ENCODE measurements around the gene ANO1.

Gene ANO1

GRCh38 chr11:70141486-70142220, 63.5 kb downstream of the ANO1 start:
- peak in 1 of 2 experiments; percentile 5 for DNase-seq

GRCh38 chr11:70142221-70142875, 64.2 kb downstream of the ANO1 start:
- no peak for DNase-seq

DNA sequence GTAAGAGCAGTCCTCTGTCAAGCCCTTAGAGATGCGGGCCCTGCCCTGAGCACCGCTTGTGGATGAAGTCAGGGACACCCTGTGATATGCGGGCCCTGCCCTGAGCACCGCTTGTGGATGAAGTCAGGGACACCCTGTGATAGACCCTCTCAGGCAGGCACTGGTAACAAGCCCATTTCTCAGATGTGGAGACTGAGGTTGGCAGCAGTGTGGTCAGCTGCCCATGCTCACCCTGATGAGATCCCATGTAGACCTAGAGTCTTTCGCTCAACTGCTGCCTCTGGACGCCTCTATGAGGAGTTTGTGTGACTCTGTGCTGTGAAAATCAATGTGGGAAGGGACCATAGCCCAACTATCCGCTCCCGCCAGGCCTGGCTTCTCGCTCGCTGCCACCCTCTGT, 66.1 kb downstream of the ANO1 start:
- DNase-seq = no peak

- DNase-seq = no peak
Measured at GRCh38 chr11:70145071-70145470, 67.0 kb downstream of the ANO1 start.

DNA sequence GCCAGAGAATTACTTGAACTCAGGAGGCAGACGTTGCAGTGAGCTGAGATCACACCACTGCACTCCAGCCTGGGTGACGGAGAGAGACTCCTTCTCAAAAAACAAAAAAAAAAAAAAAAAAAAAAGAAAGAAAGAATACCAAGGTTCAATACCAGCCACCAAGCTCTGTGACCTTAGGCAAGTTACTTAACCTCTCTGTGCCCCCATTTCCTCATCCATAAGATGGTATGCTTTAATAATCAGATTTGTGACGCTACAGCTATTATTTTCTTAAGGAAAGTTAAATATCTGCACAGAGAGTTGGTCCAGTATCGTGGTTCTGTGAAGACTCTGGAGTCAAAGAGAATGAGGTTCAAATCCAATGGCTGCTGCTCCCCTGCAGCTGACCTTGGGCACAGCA, 67.7 kb downstream of the ANO1 start:
- no peak for DNase-seq

DNA sequence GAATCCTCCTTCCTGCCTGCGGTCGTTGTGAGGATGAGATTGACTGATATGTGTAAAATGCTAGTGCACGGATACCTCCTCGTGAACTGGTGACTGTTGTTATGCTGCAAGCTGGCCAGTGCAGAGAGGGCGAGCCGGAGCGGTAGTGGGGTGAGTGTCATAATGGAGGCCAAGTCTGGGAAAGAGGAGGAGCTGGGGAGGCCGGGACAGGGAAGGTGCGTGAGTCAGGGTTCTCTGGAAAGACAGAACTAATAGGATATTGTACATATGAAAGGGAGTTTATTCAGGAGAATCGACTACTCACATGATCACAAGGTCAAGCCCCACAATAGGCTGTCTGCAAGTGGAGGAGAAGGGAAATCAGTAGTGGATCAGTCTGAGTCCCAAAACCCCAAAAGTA, 68.2 kb downstream of the ANO1 start:
- DNase-seq = no peak

DNA sequence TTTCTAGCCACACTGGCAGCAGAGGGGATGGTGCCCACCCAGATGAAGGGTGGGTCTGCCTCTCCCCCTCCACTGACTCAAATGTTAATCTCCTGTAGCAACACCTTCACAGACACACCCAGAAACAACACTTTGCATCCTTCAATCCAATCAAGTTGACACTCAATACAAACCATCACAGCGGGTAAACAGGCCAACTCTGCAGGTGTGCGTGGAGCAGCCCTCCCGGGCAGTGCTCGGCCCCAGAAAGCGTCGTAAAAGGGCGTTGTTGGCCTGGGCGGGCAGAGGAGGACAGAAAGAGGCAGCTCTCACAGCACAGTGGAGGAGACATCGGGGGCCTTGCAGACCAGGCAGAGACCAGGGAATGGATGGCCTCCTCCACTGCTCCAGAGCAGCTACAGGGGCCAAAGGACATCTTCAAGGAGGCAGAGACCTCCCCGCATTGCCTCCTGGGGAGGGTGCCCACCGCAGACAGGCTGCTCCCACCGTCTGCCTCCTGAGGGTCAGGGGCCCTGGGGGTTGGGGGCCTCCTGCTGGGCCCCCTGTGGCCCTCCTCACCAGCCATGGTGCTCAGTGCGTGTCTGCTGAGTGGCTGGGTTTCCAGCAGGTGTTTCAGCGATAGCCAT, 68.9 kb downstream of the ANO1 start:
- no peak for DNase-seq

DNA sequence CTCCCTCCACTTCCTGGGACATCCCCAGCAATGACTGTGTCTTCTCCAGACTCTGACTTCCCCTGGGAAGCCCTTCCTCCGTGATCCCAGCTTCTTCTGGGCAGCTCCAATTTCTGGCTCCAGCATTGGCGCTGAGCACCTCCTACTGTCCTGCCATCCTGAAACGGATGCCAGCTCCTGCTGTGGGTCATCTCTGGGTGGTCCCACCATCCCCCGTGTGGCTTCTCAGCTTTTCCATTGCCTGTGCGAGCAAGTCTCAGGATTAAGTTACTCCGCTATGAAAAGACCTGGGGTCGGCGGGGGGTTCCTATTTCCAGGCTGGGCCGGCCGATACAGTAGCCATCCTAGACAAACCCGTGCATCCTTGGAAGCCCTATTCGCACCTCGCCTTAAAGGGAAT, 69.6 kb downstream of the ANO1 start:
- DNase-seq = no peak

DNA sequence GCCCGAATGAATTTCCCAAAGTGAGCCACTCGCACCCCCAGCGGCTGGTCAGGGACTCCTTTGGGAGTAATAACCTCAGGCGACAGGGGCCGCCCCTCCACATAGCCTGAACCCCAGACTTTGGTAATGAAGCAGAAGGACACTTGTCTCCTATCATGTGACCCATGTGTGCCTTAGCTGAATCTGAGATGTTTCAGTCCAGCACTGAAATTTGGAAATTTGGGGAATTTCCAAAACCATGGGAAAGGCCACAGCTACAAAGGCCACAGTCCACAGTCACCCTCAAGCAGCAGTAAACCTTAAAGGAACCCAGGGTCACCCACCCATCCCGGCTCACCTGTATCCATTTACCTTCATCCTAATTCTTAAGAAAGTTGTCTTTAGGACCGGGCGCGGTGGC, 73.6 kb downstream of the ANO1 start:
- DNase-seq = no peak

DNA sequence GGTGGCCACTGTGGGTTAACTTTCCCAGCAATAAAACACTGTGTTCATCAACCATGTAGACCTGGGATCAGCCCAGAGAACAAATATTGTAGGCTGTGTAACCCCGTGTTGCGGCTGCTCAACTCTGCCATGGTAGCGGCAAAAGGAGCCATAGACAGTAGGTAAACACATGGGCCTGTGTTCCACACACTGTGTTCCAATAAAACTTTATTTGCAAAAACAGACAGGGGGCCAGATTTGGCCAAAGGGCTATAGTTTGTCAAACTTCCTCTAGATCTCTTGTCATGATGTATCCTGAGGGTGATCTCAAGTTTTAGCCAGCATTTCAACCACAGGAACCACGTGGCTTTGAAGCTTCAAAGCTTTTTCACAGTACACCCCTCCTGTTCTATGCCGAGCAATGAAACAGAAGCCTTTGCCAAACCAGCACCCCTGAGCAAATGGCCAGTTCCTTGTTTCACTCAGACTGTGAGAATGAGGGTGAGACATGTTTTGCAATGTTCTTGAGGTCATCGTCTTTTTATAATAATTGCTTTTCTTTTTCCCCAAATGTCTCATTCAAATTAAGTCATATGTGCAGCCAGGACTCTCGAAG, 75.1 kb downstream of the ANO1 start:
- no peak for DNase-seq

- no peak for DNase-seq
Measured at GRCh38 chr11:70155386-70155785, 77.3 kb downstream of the ANO1 start.

DNA sequence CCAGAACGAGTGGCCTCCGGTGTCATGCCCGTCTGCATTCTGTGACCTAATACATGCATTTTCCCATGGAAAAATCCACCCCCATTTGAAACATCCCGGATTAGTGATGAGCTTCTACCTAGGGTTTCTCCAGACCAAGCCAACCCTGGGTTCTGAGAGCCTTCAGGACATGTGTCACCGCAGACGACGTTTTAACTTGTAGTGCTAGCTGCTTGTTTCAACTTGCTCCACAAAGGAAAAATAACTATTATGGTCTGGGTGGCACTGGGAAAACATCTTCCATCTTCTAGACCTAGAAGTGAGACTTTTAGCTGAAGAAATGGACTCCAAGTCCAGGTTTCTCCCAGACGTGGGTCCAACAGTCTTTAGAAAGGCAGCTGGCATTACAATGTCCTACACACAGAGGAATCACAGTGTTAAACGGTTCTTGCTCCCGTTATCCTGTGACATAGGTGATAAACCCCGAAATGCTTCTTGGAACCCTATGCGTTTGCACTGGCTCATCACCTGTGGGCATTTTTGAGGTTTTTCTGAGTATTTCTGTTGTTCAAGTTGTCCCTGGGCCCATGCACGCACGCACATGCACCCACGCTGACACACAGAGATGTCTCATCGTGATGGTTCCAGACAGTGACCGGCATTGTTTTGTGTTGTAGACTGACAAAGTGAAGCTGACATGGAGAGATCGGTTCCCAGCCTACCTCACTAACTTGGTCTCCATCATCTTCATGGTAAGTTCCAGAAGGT, 78.3 kb downstream of the ANO1 start:
- no peak for DNase-seq

GRCh38 chr11:70158201-70158600, 80.1 kb downstream of the ANO1 start:
- DNase-seq = no peak

- DNase-seq = no peak
Measured at GRCh38 chr11:70158757-70159389, 80.8 kb downstream of the ANO1 start.

DNA sequence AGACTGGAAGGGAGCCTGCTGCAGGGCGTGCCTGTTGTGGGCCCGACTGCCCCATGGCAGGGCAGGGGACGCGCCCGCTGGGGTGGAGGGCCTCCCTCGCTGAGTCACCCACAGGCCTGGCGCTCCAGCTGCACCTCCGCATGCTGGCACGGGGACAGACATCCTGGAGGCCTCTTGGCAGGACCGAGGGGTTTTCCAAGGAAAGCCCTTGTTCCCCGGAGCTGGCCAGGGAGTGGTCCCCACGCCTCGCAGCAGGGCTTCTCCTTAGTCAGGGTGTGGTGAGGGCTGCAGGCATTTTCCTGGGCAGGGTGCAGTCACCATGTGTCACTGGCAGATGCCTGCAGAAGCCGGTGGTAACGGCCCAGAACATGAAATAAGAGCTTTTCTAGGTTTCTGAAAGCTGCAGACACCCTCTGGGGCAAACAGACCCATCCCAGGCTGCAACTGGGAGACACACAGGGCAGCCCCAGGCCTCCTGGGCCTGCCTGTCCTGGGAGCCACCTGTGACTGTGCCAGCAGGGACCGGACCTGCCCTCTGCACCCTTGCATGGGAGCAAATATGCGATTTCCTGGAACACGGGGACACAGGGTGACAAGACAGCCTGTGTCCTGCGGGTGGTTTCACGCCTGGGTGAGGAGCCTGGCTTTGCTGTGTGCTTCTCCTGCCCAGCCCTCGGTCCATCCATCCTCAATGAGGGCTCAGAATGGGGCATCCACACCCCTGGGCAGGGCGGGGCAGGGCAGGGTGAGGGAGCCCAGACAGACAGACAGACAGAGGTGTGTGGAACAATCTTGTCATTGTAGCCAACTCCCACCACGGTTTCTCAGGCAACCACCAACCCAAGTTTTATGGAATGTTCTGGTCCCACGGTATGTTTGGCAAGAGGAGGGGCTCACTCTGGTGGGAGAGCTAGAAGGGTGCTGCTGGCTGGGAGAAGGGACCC, 81.8 kb downstream of the ANO1 start:
- DNase-seq = no peak

GRCh38 chr11:70161043-70161625, 83.0 kb downstream of the ANO1 start:
- DNase-seq = no peak

- DNase-seq = no peak
Measured at GRCh38 chr11:70164705-70165104, 86.6 kb downstream of the ANO1 start.

GRCh38 chr11:70167120-70167519, 89.0 kb downstream of the ANO1 start:
- no peak for DNase-seq

- DNase-seq = no peak
Measured at GRCh38 chr11:70167723-70168404, 89.7 kb downstream of the ANO1 start.

DNA sequence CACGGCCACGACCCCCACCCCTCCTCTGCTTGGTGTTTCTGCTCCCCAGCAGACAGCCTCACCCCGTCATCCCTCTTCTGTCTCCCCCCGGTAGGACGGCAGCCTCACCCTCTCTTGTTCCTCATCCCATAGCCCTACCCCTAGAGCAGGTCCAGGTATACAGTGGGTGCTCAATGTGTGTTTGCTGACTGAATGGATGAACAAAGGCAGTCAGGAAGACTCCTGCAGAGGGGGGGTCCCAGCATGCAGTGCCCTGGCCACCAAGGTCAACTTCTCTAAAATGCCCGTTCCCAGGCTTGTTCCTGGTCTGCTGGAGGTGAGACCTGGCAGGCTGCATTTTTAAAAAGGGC, 90.3 kb downstream of the ANO1 start:
- DNase-seq = no peak

DNA sequence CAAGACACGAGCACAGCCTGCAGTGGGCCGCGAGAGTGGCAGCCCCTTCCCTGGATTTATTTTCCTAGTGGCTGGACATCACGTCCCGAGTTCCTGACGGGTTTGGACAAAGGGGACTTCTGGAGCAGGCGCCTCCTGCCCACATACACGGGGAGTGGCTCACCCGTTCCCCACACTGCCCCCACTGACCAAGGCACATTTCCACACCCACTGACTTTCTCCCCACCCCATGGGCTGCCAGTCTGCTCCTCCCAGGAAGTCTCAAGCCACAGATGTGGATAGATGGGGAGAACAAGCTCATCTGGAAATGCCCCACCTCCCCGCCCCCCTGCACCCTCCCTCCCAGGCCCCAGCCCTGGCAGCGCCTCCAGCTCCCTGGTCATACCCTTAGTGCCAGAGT, 91.0 kb downstream of the ANO1 start:
- no peak for DNase-seq
